HG03103 (cell line): ENCODE measurements around the gene MBNL1.
A peak's percentile ranks its signal among the peaks of the same experiment; 100 is the strongest.

ENCODE experiments used
- ATAC-seq: cut with Tn5 transposase; IDR thresholded peaks from one replicate; pipeline ENCODE4 v1.9.1; 2021; ENCODE audit warnings: low read depth; ENCODE audit not compliant: unreplicated experiment

The MBNL1 gene

GRCh38 chr3:152252755-152253154 is 16.0 kb upstream of the MBNL1 start:
- ATAC-seq, result no peak

- ATAC-seq, result no peak
These were observed 15.2 kb upstream of the MBNL1 start for GRCh38 chr3:152253514-152253913.

GRCh38 chr3:152254041-152254440 is 14.7 kb upstream of the MBNL1 start:
- no peak for ATAC-seq

DNA sequence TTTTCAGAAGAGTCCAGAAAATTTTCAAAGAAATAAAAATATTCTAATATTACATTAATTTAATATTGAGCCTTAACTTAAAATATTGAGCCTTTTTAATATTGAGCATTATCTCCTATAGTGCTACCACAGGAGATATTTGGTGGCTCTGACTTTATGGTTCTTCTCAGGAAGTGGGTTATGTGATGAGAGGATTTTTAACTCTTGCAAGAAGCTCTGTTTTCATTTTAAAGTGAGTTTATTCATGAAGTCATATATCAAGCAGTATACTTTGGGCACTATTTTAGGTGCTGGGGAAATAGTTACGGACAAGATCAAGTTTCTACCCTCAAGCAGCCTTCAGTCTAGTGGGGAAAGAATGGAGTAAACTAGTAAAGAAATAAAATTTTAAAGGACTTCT is 13.4 kb upstream of the MBNL1 start:
- no peak for ATAC-seq

GRCh38 chr3:152256851-152257562 is 11.7 kb upstream of the MBNL1 start:
- peak; percentile 19 for ATAC-seq

DNA sequence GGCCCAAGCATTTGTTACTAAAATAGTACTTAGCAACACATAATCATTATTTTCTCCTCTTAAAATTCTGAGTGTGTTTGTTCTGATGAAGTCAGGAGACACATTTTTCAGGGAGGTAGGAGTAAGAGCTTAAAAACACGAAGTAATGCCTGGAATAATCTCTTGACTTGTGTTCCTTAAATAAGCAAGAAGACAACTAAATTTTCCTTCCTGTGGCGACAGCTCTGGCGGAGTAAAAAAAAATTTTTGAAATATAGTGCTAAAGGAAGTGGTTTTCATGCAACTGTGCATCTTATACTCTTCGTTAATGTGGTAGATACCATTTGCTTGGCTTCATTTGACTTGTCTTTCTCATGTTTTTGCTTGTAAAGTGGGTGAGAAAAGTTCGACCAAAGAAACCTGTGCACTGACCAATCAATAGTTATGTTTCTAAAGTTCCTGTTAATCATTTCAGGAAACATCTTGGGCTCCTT is 11.1 kb upstream of the MBNL1 start:
- ATAC-seq, result peak; percentile 73

DNA sequence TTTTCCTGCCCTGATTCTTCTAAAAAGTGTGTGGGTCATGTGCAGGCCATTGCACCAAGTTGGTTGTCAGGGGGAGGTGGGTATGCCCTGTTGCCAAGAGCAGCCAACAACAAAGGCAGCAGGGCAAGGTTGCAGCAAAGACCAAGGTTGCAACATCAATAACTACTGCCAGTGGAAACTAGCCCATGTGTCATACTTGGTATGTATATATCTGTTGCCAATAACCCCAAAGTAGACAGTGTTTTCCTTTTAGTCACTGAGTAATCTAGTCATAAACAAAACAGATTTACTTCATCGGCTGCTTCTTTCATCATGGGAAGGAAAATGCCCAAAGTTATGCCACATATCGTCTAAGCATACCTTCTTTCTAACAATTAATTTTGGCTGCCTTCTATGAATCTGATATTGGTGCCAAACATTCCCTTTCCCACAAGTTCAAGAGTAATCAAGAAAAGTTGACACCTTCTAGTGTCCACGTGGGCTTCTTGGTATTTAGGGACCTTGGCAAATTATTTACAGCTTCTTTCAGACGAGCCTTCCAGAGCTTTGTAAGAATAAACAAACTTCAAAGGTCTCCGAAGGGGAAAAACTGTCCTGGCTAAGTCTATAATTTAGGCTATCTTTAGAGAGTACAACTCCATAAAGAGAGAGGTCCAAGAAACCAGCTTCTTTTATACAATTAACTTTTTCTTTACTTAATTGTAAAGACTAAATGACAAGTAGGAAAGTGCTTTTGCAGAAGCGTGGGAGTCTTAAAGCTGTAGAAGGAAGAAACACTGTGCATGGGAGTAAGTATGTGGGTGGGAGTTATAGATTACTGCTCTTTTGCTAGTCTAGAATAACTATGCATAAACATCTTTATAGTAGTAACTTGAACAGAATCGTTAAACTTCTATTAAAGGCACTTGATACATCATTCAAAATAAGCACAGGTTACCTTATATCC is 10.0 kb upstream of the MBNL1 start:
- no peak for ATAC-seq

DNA sequence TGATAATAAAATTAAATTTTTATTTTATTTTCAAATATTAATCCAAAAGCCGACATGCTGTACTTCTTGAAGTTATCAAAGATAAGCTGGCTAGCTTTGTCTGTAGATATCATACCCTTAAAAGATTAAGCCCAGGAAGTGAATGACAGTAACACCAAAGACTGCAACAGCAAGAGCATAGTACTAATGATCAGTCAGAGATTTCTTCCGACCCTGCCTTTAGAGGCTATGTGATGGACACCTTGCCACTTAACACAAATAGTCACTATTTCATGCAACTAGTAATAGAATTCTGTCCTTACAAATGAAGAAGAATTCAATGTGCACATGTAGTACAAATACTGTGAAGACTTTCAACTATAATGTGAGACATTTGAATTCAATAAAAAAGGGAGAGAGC is 9.3 kb upstream of the MBNL1 start:
- no peak for ATAC-seq

DNA sequence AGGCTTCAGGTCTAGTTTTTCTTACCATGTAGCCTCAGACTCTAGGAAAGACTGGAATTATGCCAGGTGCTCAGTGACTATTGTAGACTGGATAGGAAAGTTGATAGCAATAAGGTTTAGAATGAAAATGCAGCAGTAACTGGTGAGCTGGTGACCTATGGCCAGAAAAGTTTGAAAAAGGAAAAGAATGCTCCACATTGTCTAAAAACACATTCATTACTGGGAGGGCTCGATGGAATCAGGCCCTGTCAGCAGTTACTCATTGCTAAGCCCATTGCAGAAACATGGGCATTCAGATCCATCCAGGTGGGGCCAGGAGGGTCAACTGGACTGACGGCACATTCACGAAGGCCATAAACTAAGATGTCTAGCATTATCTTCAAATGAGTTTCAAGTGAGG is 8.7 kb upstream of the MBNL1 start:
- ATAC-seq, result no peak

DNA sequence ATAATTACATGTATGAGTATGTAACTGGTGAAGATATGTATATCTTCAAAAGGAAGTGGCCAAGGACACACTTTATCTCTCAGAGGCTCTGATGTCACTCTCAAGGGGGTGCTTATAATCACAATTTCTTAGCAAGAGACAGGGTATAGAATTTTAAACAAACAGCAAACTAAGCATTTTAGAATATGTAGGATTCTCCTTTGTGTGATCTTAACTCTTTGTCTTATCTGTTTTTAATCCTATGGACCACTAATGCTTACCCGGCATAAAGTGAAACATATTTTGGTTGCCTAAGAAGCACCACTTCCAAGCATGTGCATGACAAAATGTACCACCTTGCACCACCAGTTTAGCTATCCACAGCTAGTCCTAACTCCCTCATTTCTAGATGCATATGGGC is 8.2 kb upstream of the MBNL1 start:
- no peak for ATAC-seq

DNA sequence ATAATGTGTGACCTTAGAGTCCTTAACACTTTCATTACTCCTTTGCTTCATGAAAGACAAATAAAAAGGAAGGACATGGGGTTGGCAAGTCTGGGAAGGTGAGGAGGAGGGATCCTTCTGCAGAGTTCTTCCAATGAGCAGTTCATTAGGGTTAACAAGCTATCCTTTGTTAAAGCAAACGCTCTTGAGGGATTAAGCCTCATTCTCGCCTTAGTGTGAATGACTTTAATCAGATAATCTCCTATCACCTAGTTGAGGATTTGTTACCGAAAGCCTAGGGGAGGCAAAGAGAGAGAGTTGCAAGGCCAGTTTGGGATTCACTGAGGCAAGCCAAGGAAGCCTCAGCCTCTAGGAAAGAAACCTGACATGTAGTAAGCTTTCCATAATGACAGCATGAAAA is 7.4 kb upstream of the MBNL1 start:
- ATAC-seq, result no peak

DNA sequence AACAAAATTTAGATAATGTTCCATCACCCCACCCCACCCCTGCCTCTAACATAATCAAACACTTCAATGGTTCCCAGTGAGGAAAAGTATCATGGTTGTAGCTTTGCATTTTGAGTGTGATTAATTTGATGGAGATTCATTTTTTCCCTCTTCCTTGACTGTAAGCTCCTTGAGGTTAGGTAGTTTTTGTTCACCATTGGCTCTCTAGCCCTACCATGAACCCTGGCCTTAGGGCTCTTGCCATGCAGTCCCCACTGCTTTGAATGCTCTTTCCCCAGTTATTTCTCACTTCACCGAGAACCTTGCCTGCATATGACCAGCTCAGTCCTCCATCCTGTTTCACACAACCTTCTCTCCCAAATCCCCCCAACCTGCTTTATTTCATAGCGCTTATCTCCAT is 5.0 kb upstream of the MBNL1 start:
- ATAC-seq, result no peak

GRCh38 chr3:152264378-152264777 is 4.4 kb upstream of the MBNL1 start:
- ATAC-seq, result no peak

GRCh38 chr3:152266221-152266995 is 2.3 kb upstream of the MBNL1 start:
- ATAC-seq, result no peak

GRCh38 chr3:152267831-152268554 is 736 bp upstream of the MBNL1 start:
- no peak for ATAC-seq

DNA sequence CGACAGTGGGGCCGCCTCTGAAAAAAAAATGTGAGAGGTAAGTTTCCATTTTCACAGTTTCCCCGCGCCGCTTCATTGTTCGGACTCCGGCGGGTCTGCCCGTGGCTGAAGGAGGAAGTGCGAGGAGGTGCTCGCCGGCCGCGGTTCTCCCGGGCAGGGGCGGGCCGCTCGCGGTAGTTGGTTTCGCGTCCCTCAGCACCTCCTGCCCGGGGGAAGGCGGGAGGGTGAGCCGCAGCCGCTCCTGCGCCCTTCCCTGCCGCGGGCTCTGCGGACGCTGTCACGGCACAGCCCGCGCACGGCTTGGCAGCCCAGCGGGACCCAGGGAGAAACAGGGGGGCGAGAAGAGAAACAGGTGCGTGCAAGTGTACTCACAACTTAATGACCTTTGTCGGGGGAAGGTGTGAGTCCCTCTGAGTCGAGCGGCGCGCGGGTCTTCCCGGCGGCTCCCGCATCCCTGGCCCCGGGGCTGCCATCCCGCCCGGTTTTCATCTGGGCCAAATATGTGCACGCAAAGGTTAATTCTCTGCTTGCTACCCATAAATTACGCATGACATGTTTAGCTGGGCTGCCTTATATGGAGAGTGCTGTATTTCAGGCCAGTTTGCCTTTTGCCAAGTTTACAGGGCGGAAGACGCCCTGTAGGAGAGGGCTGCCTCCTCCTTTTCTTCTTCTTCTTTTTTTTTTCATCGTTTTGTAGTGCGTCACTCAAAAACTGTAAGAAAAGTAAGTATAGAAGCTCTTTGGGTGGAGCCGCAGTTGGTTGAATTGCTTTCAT is 514 bp downstream of the MBNL1 start:
- peak; percentile 43 for ATAC-seq

GRCh38 chr3:152269831-152270734 is 1.4 kb downstream of the MBNL1 start:
- no peak for ATAC-seq

GRCh38 chr3:152270937-152271336 is 2.2 kb downstream of the MBNL1 start:
- no peak for ATAC-seq
